ENCODE data around the gene IGFBP6.

- TF ChIP-seq CTCF (IDR thresholded peaks at IDR 0.05) (peak in 3 of 4 donors; percentile 29 to 48 (median 38)), POLR2A (IDR thresholded peaks at IDR 0.05) (peak; percentile 32)
These were observed 49.3 kb upstream of the IGFBP6 start for GRCh38 chr12:53048033-53048779.

Measured in right lobe of liver (tissue), 4 donors.